Chondrocyte (in vitro differentiated cells): ENCODE results near the gene DOK3. TPM values are rescaled to one million over a fixed set of nuclear protein-coding genes. Genes with fewer than 3 reads are reported as not detected.
"Not testable (repeated sequence)": the region's sequence is repeated elsewhere in the genome, so short reads cannot be mapped to it uniquely, and the experiment has no call there.

Experiments
- DNase-seq: peaks from one replicate; pipeline ENCODE4 v3.0.0; 2021; ENCODE audit warnings: mixed read lengths, low spot score
- H3K27ac Mint-ChIP-seq: one replicate; pipeline ENCODE4 v1.8.0; 2021; ENCODE audit warnings: mild to moderate bottlenecking, moderate library complexity, mixed read lengths; ENCODE audit not compliant: unreplicated experiment
- H3K27me3 Mint-ChIP-seq: 2 replicates; pipeline ENCODE4 v1.8.0; 2021; ENCODE audit warnings: low read depth, mixed read lengths
- H3K36me3 Mint-ChIP-seq: 2 replicates; pipeline ENCODE4 v1.8.0; 2021; ENCODE audit warnings: low read depth, mixed read lengths
- H3K4me1 Mint-ChIP-seq: 2 replicates; pipeline ENCODE4 v1.8.0; 2021; ENCODE audit warnings: low read depth, mild to moderate bottlenecking, mixed read lengths
- H3K4me3 Mint-ChIP-seq: one replicate; pipeline ENCODE4 v1.8.0; 2021; ENCODE audit warnings: mild to moderate bottlenecking, moderate library complexity, mixed read lengths; ENCODE audit not compliant: unreplicated experiment
- H3K9me3 Mint-ChIP-seq: 2 replicates; pipeline ENCODE4 v1.8.0; 2021; ENCODE audit warnings: low read depth, mixed read lengths
- total RNA-seq: library from RNA; stranded (reverse); gene quantifications from 3 replicates; pipeline ENCODE4 v1.2.1, GENCODE V29; 2021
- TF ChIP-seq, protein P1 (sequence below): fragments of 200-600 bp; sonication (generic); IDR thresholded peaks from 2 replicates; pipeline ENCODE4 v1.5.0; 2021; ENCODE audit warnings: antibody characterized with exemption, mild to moderate bottlenecking, moderate library complexity

Gene DOK3
- total RNA-seq, 1 donor from 2014 or later = 7.5 TPM

DNA sequence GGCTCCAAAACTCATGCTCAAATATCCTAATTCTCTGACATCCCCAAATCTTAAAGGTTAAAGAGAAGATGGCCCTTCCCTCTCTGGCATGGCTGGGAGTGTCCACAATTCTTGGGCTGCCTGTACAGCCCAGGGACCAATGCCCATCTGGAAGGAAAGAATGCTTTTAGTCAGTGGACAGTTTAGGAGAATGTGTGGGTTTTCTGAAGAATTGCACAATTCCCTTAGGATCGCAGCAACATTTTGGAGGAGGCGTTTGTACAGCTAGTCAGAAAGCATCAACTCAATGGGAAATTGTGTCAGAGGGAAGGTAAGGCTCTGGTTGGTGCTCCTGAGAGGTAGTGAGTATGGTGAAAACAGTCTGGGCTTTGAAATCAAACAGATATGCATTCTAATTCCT lies 29.8 kb upstream of the DOK3 start:
- Mint-ChIP-seq H3K27ac (peak overlapping the region; percentile 98), H3K9me3 (no peaks in the 10 kb centered on the region)

DNA sequence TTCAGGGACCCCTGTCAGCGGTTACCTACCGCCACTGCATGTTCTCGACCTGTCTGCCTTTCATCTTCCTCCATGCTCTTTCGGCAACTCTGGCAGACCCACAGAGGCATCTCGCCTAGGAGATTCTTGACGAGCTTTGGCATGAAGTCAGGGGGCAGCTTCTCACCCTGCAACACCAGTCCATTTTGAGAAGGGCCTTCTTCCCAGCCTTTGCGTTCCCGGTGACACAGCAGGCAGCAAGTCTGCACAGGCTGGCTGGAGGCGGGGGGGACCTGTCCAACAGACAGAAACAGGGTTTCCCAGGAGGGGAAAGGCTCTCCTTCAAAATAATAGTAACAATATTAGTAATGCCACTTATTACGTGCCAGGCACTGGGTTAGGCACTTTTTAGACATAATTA lies 29.2 kb upstream of the DOK3 start:
- Mint-ChIP-seq H3K4me3 (no peak overlapping the region), H3K27me3 (no peaks in the 10 kb centered on the region), H3K4me1 (peaks cover 83% of the 10 kb centered on the region), H3K9me3 (no peaks in the 10 kb centered on the region), H3K36me3 (peaks cover 7% of the 10 kb centered on the region), H3K27ac (peak overlapping the region; percentile 98)
- no peak for DNase-seq
- TF ChIP-seq, protein P1, sequence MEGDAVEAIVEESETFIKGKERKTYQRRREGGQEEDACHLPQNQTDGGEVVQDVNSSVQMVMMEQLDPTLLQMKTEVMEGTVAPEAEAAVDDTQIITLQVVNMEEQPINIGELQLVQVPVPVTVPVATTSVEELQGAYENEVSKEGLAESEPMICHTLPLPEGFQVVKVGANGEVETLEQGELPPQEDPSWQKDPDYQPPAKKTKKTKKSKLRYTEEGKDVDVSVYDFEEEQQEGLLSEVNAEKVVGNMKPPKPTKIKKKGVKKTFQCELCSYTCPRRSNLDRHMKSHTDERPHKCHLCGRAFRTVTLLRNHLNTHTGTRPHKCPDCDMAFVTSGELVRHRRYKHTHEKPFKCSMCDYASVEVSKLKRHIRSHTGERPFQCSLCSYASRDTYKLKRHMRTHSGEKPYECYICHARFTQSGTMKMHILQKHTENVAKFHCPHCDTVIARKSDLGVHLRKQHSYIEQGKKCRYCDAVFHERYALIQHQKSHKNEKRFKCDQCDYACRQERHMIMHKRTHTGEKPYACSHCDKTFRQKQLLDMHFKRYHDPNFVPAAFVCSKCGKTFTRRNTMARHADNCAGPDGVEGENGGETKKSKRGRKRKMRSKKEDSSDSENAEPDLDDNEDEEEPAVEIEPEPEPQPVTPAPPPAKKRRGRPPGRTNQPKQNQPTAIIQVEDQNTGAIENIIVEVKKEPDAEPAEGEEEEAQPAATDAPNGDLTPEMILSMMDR = no peak

More for the DNA sequence above, 29.8 kb upstream of the DOK3 start:
- TF ChIP-seq, protein P1 = no peak
- Mint-ChIP-seq H3K36me3 (peaks cover 6% of the 10 kb centered on the region), H3K4me1 (peaks cover 87% of the 10 kb centered on the region), H3K27me3 (no peaks in the 10 kb centered on the region), H3K4me3 (no peak overlapping the region)
- DNase-seq = no peak

DNA sequence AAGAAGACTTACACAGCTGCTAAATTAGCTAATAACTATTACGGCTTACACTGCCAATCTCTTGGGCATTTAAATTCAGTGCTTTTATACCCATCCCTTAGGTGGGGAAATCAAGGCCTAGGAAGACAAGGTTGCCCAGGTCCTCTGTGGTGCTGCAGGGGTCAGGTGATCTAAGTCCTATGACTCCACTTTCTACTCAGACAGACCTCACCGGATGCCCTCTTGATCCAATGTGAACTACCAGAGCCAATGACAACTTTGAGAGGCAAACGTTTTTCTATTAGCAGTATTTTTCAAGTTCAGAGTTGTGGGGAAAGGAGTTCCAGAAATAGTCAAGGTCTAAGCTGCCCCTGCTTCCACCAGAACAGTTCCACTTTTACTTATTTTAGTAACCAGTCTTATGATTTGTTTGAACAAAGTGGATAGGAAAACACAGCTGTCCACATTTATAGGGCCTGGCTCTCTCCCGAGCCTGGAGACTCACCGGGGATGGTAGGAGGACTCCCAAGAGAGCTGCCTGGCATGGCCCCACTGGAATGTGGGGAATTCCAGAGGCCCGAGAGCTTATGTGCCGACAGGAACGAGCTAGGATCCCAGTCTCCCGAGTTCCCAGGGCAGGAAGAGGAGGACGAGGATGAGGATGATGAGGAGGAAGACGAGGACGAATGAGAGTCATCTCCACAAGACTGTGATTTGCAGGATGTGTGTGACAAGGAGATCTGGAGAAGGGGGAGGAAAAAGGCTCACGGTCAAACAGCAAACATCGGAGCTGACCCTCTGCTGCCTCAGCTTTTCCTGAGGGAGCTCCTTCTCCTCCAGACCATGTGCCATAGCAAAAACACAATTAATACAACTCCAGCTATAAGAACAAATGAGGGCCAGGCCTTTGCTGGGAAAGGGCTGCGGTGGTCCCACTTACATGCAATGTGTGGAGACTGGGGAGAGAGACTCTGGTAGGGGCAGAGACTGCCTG lies 28.0 kb upstream of the DOK3 start:
- Mint-ChIP-seq H3K36me3 (peaks cover 12% of the 10 kb centered on the region), H3K9me3 (no peaks in the 10 kb centered on the region), H3K27me3 (no peaks in the 10 kb centered on the region), H3K4me1 (peaks cover 75% of the 10 kb centered on the region), H3K27ac (peak overlapping the region; percentile 98), H3K4me3 (peak overlapping the region; percentile 38)
- no peak for DNase-seq
- TF ChIP-seq, protein P1 = no peak

DNA sequence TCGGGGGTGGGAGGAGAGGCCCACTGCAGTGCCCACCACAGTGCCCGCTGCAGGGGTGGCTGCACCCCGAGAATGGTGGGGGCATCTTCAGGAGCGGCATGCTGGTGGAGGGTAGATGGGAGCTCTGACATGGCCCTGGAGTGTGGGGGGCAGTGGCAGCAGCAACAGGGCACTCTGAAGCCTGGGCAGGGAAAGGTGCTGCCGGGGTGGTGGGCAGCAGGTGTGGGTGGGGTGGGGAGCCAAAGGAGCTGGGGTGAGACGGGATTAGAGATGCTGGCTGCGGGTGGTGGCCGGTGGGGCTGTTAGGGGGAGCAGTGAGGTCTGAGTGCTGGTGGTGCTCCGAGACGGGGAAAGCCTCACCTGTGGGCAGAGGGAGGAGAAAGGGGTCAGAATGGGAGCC lies 26.8 kb upstream of the DOK3 start:
- peaks cover 73% of the 10 kb centered on the region for H3K4me1 Mint-ChIP-seq
- no peaks in the 10 kb centered on the region for H3K27me3 Mint-ChIP-seq
- H3K9me3 Mint-ChIP-seq = no peaks in the 10 kb centered on the region
- TF ChIP-seq, protein P1 = no peak
- H3K27ac Mint-ChIP-seq = peak overlapping the region; percentile 98
- DNase-seq = no peak
- H3K4me3 Mint-ChIP-seq = no peak overlapping the region
- H3K36me3 Mint-ChIP-seq = peaks cover 16% of the 10 kb centered on the region

DNA sequence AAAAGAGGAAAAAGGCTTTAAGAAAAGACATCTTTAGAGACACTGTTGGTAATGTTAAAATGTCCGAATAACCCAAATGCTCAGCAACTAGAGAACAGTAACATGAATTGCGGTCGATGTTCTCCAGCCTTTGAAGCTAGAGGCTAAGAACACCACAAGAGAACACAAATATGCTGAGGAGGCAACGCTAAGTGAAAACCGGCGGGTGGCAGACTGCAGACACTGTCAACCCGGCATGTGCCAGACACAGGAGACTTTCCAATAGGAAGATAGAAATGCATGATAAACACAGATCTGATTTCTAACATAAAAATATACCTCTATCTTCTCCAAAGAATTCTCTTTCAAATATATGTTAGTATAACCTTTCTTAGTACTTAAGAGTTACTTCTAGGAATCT lies 25.5 kb upstream of the DOK3 start:
- TF ChIP-seq, protein P1 = peak; percentile 28
- Mint-ChIP-seq H3K4me1 (peaks cover 72% of the 10 kb centered on the region), H3K36me3 (peaks cover 25% of the 10 kb centered on the region), H3K9me3 (no peaks in the 10 kb centered on the region), H3K4me3 (no peak overlapping the region), H3K27me3 (no peaks in the 10 kb centered on the region), H3K27ac (peak overlapping the region; percentile 83)
- DNase-seq = no peak

DNA sequence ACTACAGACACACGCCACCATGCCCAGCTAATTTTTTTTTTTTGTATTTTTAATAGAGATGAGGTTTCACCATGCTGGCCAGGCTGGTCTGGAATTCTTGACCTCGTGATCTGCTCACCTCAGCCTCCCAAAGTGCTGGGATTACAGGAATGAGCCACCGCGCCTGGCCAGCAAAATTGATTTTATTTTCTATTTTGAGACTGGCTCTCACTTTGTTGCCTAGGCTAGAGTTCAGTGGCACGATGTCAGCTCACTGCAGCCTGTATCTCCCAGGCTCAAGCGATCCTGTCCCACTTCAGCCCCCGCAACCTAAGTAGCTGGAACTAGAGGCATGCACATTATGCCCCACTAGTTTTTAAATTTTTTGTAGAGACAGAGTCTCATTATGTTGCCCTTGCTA lies 24.8 kb upstream of the DOK3 start:
- not testable (repeated sequence) for H3K9me3 Mint-ChIP-seq, H3K27ac Mint-ChIP-seq, H3K4me3 Mint-ChIP-seq, DNase-seq, H3K27me3 Mint-ChIP-seq
- Mint-ChIP-seq H3K4me1 (peaks cover 66% of the 10 kb centered on the region), H3K36me3 (peaks cover 28% of the 10 kb centered on the region)
